Measurements from ENCODE around the gene CLDN9. TPM values are rescaled to one million over a fixed set of nuclear protein-coding genes. Genes with fewer than 3 reads are reported as not detected.
"Not testable (repeated sequence)": the region's sequence is repeated elsewhere in the genome, so short reads cannot be mapped to it uniquely, and the experiment has no call there.

CLDN9 gene
- total RNA-seq, 1 donor from 2014 or later = not detected

DNA sequence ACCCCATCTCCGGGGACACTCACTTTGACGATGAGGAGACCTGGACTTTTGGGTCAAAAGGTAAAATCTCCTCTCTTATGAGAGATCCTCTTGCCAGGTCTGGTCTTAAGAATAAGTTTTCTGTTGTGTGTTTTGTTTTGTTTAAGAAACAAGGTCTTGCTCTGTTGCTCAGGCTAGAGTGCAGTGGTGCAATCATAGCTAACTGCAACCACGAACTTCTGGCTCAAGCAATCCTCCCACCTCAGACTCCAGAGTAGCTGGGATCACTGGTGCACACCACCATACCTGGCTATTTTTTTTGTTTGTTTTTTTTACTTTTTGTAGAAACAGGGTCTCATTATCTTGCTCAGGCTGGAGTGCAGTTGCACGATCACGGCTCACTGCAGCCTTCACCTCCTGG is 37.8 kb downstream of the CLDN9 start:
- no peak overlapping the region for H3K27ac ChIP-seq
- intact Hi-C loops (cut with DNase I) = no loop called here
- no peaks in the 10 kb centered on the region for H3K9me3 ChIP-seq
- H3K4me3 ChIP-seq = no peak overlapping the region
- peaks cover 13% of the 10 kb centered on the region in 2 donors for H3K4me1 ChIP-seq
- TF ChIP-seq, protein P1, sequence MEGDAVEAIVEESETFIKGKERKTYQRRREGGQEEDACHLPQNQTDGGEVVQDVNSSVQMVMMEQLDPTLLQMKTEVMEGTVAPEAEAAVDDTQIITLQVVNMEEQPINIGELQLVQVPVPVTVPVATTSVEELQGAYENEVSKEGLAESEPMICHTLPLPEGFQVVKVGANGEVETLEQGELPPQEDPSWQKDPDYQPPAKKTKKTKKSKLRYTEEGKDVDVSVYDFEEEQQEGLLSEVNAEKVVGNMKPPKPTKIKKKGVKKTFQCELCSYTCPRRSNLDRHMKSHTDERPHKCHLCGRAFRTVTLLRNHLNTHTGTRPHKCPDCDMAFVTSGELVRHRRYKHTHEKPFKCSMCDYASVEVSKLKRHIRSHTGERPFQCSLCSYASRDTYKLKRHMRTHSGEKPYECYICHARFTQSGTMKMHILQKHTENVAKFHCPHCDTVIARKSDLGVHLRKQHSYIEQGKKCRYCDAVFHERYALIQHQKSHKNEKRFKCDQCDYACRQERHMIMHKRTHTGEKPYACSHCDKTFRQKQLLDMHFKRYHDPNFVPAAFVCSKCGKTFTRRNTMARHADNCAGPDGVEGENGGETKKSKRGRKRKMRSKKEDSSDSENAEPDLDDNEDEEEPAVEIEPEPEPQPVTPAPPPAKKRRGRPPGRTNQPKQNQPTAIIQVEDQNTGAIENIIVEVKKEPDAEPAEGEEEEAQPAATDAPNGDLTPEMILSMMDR (IDR thresholded peaks at IDR 0.05) = no peak
- no peaks in the 10 kb centered on the region for H3K36me3 ChIP-seq
- peaks cover 26% of the 10 kb centered on the region for H3K27me3 ChIP-seq
- no peak for DNase-seq (ENCODE audit: low spot score in 2 of 2)

DNA sequence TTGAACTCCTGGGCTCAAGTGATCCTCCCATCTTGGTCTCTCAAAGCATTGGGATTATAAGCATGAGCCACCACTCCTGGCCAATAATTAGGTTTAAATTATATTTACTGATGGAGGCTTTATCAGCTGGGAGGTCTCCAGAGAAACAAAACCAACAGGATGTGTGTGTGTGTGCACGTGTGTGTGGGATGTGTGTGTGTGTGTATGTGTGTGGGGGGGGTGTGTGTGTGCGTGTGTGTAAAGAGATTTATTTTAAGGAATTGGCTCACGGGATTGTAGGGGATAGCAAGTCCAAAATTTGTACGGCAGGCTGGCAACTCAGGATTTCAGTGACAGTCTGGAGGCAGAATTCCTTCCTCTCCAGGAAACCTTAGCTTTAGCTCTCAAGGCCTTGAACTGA is 38.3 kb downstream of the CLDN9 start:
- intact Hi-C loops (cut with DNase I) = no loop called here
- peaks cover 22% of the 10 kb centered on the region for H3K27me3 ChIP-seq
- no peaks in the 10 kb centered on the region for H3K9me3 ChIP-seq
- H3K4me1 ChIP-seq = peaks cover 8% of the 10 kb centered on the region in 2 donors
- DNase-seq (ENCODE audit: low spot score in 2 of 2) = no peak
- TF ChIP-seq, protein P1 (IDR thresholded peaks at IDR 0.05) = no peak
- no peak overlapping the region for H3K4me3 ChIP-seq
- H3K36me3 ChIP-seq = no peaks in the 10 kb centered on the region
- no peak overlapping the region for H3K27ac ChIP-seq

DNA sequence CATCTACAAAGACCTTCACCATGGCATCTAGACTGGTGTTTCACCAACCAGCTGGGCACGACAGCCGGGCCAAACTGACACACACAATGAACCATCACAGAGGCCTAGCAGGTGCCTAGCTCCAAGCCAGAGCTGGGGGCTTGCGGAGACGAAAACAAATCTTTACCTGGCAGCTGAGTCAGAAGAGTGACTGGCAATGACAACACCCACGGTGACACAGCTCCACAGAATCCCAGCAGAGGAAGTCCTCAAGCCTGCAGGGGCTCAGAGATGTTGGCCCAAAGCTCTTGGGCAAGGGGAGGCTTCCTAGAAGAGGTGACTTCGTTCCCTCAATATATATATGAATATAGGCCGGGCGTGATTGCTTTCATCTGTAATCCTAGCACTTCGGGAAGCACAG is 38.8 kb downstream of the CLDN9 start:
- Histone ChIP-seq H3K27ac (no peak overlapping the region), H3K4me1 (peaks cover 3 to 4% of the 10 kb centered on the region in 2 donors), H3K36me3 (no peaks in the 10 kb centered on the region), H3K27me3 (peaks cover 17% of the 10 kb centered on the region), H3K4me3 (no peak overlapping the region), H3K9me3 (no peaks in the 10 kb centered on the region)
- no peak for DNase-seq (ENCODE audit: low spot score in 2 of 2)
- intact Hi-C loops (cut with DNase I) = no loop called here
- TF ChIP-seq, protein P1 (IDR thresholded peaks at IDR 0.05) = no peak

DNA sequence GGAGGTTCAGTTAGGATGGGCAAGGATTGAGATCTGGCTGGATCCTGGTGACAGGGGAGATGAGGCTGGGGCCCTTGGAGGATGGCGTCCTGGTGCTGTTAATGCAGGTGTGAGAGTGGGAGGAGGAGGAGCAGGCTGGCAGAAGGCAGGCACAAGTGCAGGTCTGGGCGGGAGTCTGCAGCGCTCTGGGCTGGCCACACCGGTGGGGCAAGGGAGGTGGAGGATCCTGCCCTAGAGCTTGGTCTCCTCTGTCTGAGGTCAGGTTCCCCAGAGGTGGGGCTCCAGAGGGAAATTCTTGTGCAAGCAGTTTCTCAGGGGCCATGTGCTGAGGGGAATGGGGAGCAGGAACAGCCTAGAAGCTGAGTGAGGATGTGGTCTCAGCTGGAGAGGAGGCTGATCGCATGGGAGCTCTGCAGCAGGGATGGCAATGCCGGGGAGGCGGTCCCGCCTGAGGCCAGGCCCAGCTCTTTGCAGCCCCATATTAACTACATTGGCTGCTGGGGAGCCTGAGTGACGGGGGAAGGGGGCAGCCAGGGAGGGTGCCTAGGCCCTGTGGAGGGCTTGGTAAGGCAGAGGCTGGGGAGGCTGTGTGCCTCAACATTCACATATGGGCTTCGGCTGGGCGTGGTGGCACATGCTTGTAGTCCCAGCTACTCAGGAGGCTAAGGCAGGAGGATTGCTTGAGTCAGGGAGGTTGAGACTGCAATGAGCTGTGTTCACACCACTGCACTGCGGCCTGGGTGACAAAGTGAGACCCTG is 40.0 kb downstream of the CLDN9 start:
- H3K9me3 ChIP-seq; intact Hi-C loops (cut with DNase I); H3K4me1 ChIP-seq; H3K27ac ChIP-seq; H3K4me3 ChIP-seq; H3K27me3 ChIP-seq; DNase-seq (ENCODE audit: low spot score in 2 of 2); H3K36me3 ChIP-seq: not testable (repeated sequence)

DNA sequence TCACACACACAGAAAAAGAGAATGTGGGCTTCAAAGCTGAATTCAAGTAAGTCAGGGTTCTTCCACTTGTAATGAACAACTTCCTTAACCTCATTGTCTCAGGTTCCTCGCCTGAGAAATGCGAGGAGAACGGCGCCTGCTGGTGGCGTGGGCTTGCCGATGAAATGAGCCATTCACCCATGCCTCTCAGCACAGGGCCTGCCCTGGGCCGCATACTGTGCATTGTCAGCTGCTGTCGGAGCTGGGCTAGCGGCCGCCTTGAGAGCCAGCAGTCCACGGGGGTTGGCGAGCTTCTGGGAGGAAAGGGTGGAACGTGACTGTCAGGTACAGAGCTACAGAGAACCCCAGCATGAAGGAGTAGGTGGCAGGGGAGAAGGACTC is 40.6 kb downstream of the CLDN9 start:
- DNase-seq (ENCODE audit: low spot score in 2 of 2); H3K27ac ChIP-seq; H3K36me3 ChIP-seq; H3K4me1 ChIP-seq; H3K9me3 ChIP-seq; H3K27me3 ChIP-seq; H3K4me3 ChIP-seq; intact Hi-C loops (cut with DNase I): not testable (repeated sequence)

DNA sequence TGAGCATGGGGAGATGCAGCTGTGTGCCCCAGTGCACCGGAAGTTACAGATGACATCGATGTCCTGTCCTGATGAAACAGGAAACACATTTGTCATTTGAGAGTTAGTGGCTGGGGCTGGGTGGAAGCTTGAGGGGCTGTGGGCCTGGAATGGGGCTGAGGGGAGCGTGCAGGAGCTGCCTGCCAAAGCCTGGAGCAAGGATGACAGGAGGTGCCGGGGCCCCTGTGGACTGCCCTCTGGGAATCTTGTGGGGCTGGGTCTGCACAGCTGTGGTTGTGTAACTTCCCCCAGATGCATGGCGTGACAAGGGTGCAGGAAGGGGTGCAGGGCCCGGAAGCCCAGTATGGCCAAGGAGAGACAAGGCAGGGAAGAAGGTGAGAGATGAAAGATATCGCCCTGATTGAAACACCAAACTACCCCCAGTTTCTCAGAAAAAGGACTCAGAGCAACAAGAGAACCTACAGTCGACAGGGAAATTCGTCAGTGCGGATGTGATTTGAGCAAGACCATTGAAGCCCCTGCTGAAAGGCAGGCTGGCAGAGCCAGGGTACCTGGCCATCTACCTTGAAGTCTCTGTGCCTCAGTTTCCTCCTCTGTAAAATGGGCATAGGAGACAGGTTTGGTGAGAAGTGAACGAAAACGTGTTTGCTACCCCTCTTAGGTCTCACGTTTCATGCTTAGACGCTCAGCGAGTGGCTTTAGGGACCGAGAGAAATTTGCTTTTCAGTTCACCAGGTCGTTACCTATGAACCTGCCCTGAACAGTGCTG is 42.4 kb downstream of the CLDN9 start:
- intact Hi-C loops (cut with DNase I) = no loop called here
- H3K9me3 ChIP-seq = no peaks in the 10 kb centered on the region
- no peak for DNase-seq (ENCODE audit: low spot score in 2 of 2)

DNA sequence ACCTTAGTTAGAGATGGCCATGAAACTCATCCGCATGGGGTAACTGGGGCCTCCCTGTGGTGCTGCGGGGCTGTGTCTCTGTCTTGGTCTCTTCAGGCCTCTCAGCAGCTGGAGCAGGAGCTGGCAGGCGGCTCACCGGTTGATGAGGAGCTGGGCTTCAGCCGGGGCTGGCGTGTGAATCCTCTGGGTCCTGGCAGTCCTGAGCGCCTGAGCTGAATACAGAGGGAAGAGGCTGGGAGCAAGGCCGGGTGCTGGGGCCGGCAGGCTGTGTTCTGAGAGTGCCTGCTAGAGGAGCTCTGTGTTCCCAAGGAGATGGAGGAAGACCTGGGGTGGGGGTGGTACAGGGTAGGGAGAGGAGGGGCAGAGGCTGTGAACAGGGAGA is 43.0 kb downstream of the CLDN9 start:
- not testable (repeated sequence) for H3K27me3 ChIP-seq

More for the DNA sequence above, 42.4 kb downstream of the CLDN9 start:
- Histone ChIP-seq H3K27me3 (no peaks in the 10 kb centered on the region), H3K4me3 (no peak overlapping the region), H3K36me3 (no peaks in the 10 kb centered on the region), H3K27ac (no peak overlapping the region), H3K4me1 (peaks cover 5 to 12% of the 10 kb centered on the region in 2 donors)
- TF ChIP-seq, protein P1 (IDR thresholded peaks at IDR 0.05) = no peak

More for the DNA sequence above, 43.0 kb downstream of the CLDN9 start:
- H3K4me1 ChIP-seq = peaks cover 5 to 12% of the 10 kb centered on the region in 2 donors
- H3K27ac ChIP-seq; H3K36me3 ChIP-seq; H3K4me3 ChIP-seq; intact Hi-C loops (cut with DNase I); DNase-seq (ENCODE audit: low spot score in 2 of 2); H3K9me3 ChIP-seq: not testable (repeated sequence)
